ENCODE results near the gene ARPC4. TPM values are rescaled to one million over a fixed set of nuclear protein-coding genes. Genes with fewer than 3 reads are reported as not detected.

ARPC4 gene
- total and polyA plus RNA-seq, 4 experiments from 2014 or later = 164 to 287 (median 201) TPM

- CTCF ChIA-PET (ENCODE audit: partially characterized antibody) = interaction anchor here (0.9 to 1.4 kb wide), 4 partner anchors 48 to 163 kb away, joined by 3 to 6 read pairs (median 3); partner anchors contain the start of gene BRPF1
- no peak overlapping the region for H3K27ac ChIP-seq (ENCODE audit: low read depth, low read length)
- intact Hi-C loops (cut with micrococcal nuclease) = loop anchor here (5.0 kb wide), 1 partner anchor 955 kb away; no protein-coding TSS in a partner anchor
- peak in 2 of 5 donors; percentile 11 to 16 for DNase-seq
- Mint-ChIP-seq H3K36me3 (peaks cover 37 to 50% of the 10 kb centered on the region in 2 donors), H3K27ac (peak overlapping the region in 1 of 7 donors; percentile 59), H3K4me1 (peaks cover 44 to 65% (median 56%) of the 10 kb centered on the region in 4 donors), H3K27me3 (no peaks in the 10 kb centered on the region), H3K9me3 (no peaks in the 10 kb centered on the region), H3K4me3 (peak overlapping the region in 1 of 8 donors; percentile 24)
- POLR2A ChIA-PET (ENCODE audit: partially characterized antibody) = interaction anchor here (1.2 to 2.1 kb wide), 4 partner anchors 8 to 30 kb away, joined by 3 to 15 read pairs (median 4); partner anchors contain the start of genes ARPC4 and TADA3
- H3K4me1 ChIP-seq (ENCODE audit: insufficient read depth, low read length) = peaks cover 52% of the 10 kb centered on the region
- H3K4me3 ChIP-seq (ENCODE audit: low read length in 2 of 2) = no peak overlapping the region
- peaks cover 28% of the 10 kb centered on the region for H3K36me3 ChIP-seq (ENCODE audit: insufficient read depth, low read length)
- no peaks in the 10 kb centered on the region for H3K27me3 ChIP-seq (ENCODE audit: insufficient read depth, low read length)
- H3K9me3 ChIP-seq (ENCODE audit: control insufficient read depth in 1 of 2, low read length in 2 of 2) = no peaks in the 10 kb centered on the region
Observed at GRCh38 chr3:9782770-9783169, 10.1 kb upstream of the ARPC4 start.

- intact Hi-C loops (cut with micrococcal nuclease) = loop anchor here (5.0 kb wide), 1 partner anchor 953 kb away; no protein-coding TSS in a partner anchor
- Mint-ChIP-seq H3K4me3 (no peak overlapping the region), H3K27ac (peak overlapping the region in 1 of 7 donors; percentile 60), H3K27me3 (no peaks in the 10 kb centered on the region), H3K4me1 (peaks cover 39 to 56% (median 48%) of the 10 kb centered on the region in 4 donors), H3K36me3 (peaks cover 40 to 54% of the 10 kb centered on the region in 2 donors), H3K9me3 (no peaks in the 10 kb centered on the region)
- peaks cover 43% of the 10 kb centered on the region for H3K4me1 ChIP-seq (ENCODE audit: insufficient read depth, low read length)
- CTCF ChIA-PET (ENCODE audit: partially characterized antibody) = no interaction called here
- DNase-seq = no peak
- no peak overlapping the region for H3K4me3 ChIP-seq (ENCODE audit: low read length in 2 of 2)
- POLR2A ChIA-PET (ENCODE audit: partially characterized antibody) = no interaction called here
- H3K27ac ChIP-seq (ENCODE audit: low read depth, low read length) = no peak overlapping the region
- H3K36me3 ChIP-seq (ENCODE audit: insufficient read depth, low read length) = peaks cover 28% of the 10 kb centered on the region
- H3K27me3 ChIP-seq (ENCODE audit: insufficient read depth, low read length) = no peaks in the 10 kb centered on the region
- no peaks in the 10 kb centered on the region for H3K9me3 ChIP-seq (ENCODE audit: control insufficient read depth in 1 of 2, low read length in 2 of 2)
Observed at GRCh38 chr3:9783954-9784353, 8.9 kb upstream of the ARPC4 start.

DNA sequence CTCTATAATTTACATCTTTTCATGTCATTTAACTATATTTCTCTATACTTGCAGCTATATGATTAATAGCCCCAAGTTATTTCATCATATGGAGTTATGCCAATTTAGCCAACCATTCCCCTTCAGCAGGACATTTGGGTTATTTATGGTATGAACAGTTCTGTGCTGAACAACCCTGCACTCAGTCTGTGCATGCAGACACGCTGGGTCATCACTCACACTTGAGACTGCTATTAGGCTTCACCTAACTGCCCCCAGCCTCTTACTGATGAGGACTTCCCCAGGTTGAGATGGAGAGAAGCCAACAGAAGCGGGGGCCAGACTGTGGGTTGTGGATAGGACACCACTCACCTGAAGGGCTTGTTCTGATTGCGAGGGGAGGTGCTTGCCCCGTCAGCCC, 7.9 kb upstream of the ARPC4 start:
- CTCF ChIA-PET (ENCODE audit: partially characterized antibody) = interaction anchor here (1.2 kb wide), 1 partner anchor 161 kb away, joined by 4 read pairs; no protein-coding TSS in a partner anchor

DNA sequence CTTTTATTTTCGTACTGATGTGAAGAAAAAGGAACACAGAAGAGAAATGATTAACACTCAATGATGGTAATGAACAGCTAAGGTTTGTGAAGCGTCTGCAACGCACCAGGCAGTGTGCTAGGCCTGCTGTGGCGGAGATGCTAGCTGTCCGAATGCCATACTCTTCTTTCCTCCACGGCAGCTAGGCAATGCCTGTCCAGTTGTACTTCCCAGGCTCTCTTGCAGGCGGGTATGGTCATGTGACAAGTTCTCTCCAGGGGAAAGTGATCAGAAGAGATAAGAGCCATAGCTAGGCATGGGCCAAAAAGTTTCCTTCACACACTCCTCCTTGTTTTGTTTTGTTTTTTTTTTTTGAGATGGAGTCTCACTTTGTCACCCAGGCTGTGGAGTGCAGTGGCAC, 7.3 kb upstream of the ARPC4 start:
- CTCF ChIA-PET (ENCODE audit: partially characterized antibody) = interaction anchor here (1.2 kb wide), 1 partner anchor 161 kb away, joined by 4 read pairs; no protein-coding TSS in a partner anchor
- H3K4me3 Mint-ChIP-seq = no peak overlapping the region
- no peaks in the 10 kb centered on the region for H3K9me3 ChIP-seq (ENCODE audit: control insufficient read depth in 1 of 2, low read length in 2 of 2)
- no peaks in the 10 kb centered on the region for H3K27me3 ChIP-seq (ENCODE audit: insufficient read depth, low read length)
- H3K4me1 ChIP-seq (ENCODE audit: insufficient read depth, low read length) = peaks cover 31% of the 10 kb centered on the region
- H3K27ac ChIP-seq (ENCODE audit: low read depth, low read length) = no peak overlapping the region
- peaks cover 32 to 46% (median 40%) of the 10 kb centered on the region in 4 donors for H3K4me1 Mint-ChIP-seq
- intact Hi-C loops (cut with micrococcal nuclease) = no loop called here
- peak overlapping the region in 2 of 7 donors; percentile 30 to 61 for H3K27ac Mint-ChIP-seq
- peaks cover 54 to 70% of the 10 kb centered on the region in 2 donors for H3K36me3 Mint-ChIP-seq
- DNase-seq = no peak
- no peaks in the 10 kb centered on the region for H3K27me3 Mint-ChIP-seq
- H3K4me3 ChIP-seq (ENCODE audit: low read length in 2 of 2) = no peak overlapping the region
- H3K9me3 Mint-ChIP-seq = no peaks in the 10 kb centered on the region
- POLR2A ChIA-PET (ENCODE audit: partially characterized antibody) = no interaction called here
- H3K36me3 ChIP-seq (ENCODE audit: insufficient read depth, low read length) = peaks cover 36% of the 10 kb centered on the region

More for the DNA sequence above, 7.9 kb upstream of the ARPC4 start:
- Histone ChIP-seq H3K27ac (ENCODE audit: low read depth, low read length) (no peak overlapping the region), H3K9me3 (ENCODE audit: control insufficient read depth in 1 of 2, low read length in 2 of 2) (no peaks in the 10 kb centered on the region), H3K27me3 (ENCODE audit: insufficient read depth, low read length) (no peaks in the 10 kb centered on the region), H3K4me1 (ENCODE audit: insufficient read depth, low read length) (peaks cover 33% of the 10 kb centered on the region), H3K36me3 (ENCODE audit: insufficient read depth, low read length) (peaks cover 36% of the 10 kb centered on the region), H3K4me3 (ENCODE audit: low read length in 2 of 2) (no peak overlapping the region)
- Mint-ChIP-seq H3K27me3 (no peaks in the 10 kb centered on the region), H3K27ac (no peak overlapping the region), H3K36me3 (peaks cover 49 to 64% of the 10 kb centered on the region in 2 donors), H3K9me3 (no peaks in the 10 kb centered on the region), H3K4me3 (no peak overlapping the region), H3K4me1 (peaks cover 33 to 46% (median 40%) of the 10 kb centered on the region in 4 donors)
- POLR2A ChIA-PET (ENCODE audit: partially characterized antibody) = no interaction called here
- no peak for DNase-seq
- intact Hi-C loops (cut with micrococcal nuclease) = loop anchor here (5.0 kb wide), 1 partner anchor 952 kb away; no protein-coding TSS in a partner anchor

DNA sequence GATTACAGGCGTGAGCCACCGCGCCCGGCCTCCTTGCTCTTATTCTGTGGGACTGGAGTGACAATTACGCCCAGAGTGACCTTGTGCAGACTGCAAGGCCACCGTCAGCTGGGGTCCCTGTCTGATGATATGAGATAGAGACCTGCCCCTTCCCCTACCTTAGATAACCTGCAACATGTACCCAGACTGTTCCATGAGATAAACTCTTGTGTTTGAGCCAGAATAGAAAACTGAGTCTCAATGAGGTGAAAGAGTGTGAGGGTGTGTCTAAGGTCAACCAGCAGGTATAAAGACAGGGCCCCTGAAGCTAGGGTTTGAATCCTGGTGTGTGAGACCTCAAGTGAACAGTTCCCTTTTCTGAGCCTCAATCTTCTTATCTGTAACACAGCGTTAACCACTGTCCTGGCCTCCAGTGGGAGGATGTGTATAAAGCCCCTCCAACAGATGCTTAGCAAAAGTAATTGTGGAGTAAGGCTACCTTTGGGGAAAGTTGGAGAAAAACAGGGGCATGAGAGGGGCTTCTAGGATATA, 6.6 kb upstream of the ARPC4 start:
- no peak overlapping the region for H3K27ac ChIP-seq (ENCODE audit: low read depth, low read length)
- no peak overlapping the region for H3K4me3 Mint-ChIP-seq
- H3K27ac Mint-ChIP-seq = peak overlapping the region in 3 of 7 donors; percentile 18 to 41 (median 26)
- POLR2A ChIA-PET (ENCODE audit: partially characterized antibody) = no interaction called here
- no peaks in the 10 kb centered on the region for H3K27me3 Mint-ChIP-seq
- H3K4me1 ChIP-seq (ENCODE audit: insufficient read depth, low read length) = peaks cover 31% of the 10 kb centered on the region
- no peaks in the 10 kb centered on the region for H3K27me3 ChIP-seq (ENCODE audit: insufficient read depth, low read length)
- no peak overlapping the region for H3K4me3 ChIP-seq (ENCODE audit: low read length in 2 of 2)
- peaks cover 36% of the 10 kb centered on the region for H3K36me3 ChIP-seq (ENCODE audit: insufficient read depth, low read length)
- H3K9me3 Mint-ChIP-seq = no peaks in the 10 kb centered on the region
- H3K36me3 Mint-ChIP-seq = peaks cover 52 to 67% of the 10 kb centered on the region in 2 donors
- no peaks in the 10 kb centered on the region for H3K9me3 ChIP-seq (ENCODE audit: control insufficient read depth in 1 of 2, low read length in 2 of 2)
- CTCF ChIA-PET (ENCODE audit: partially characterized antibody) = interaction anchor here (0.6 to 1.2 kb wide), 2 partner anchors 37 to 160 kb away, joined by 3 to 4 read pairs; partner anchors contain the start of gene OGG1
- peaks cover 33 to 46% (median 40%) of the 10 kb centered on the region in 4 donors for H3K4me1 Mint-ChIP-seq
- intact Hi-C loops (cut with micrococcal nuclease) = no loop called here
- no peak for DNase-seq

DNA sequence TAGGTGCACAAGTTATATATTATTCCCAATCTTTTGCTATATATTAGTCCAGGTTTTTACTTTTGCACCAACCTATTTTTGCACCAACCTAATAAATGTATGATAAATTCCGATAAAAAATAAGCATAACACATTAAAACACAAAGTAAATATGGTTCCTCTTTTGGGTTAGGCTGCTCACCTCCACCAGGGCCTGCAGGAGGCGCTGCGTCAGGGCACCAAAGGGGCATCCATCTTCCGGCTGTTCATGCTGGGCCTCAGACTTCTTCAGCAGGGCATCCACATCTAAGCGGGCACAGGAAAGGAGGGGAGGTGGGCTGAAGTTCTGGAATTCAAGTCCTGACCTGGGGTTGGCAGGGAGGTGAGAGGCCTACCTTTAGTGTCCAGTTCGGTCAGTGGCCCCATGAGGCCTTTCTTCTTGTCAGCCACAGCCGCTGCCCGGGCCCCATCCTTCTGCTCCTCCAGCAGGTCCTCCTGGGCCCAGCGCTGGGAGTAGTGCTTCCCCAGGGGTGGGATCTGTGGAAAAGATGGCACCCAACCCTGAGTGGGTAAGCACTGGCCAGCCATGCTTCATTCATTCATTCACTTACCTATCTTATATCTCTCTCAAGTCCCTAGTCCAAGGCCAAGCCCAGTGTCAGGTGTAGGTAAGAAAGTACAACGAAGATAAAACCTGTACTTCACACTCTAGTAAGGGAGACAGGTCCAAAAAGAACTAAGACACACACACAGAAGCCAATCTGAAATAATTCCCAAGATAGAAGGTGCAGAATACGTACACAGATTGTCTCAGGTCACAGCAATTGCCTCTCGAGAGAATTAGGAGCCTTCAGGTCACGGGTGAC, 5.8 kb upstream of the ARPC4 start:
- peaks cover 36 to 49% (median 42%) of the 10 kb centered on the region in 4 donors for H3K4me1 Mint-ChIP-seq
- DNase-seq = no peak
- Histone ChIP-seq H3K27me3 (ENCODE audit: insufficient read depth, low read length) (no peaks in the 10 kb centered on the region), H3K4me3 (ENCODE audit: low read length in 2 of 2) (no peak overlapping the region), H3K36me3 (ENCODE audit: insufficient read depth, low read length) (peaks cover 35% of the 10 kb centered on the region), H3K4me1 (ENCODE audit: insufficient read depth, low read length) (peaks cover 32% of the 10 kb centered on the region), H3K9me3 (ENCODE audit: control insufficient read depth in 1 of 2, low read length in 2 of 2) (no peaks in the 10 kb centered on the region), H3K27ac (ENCODE audit: low read depth, low read length) (no peak overlapping the region)
- ChIA-PET POLR2A (ENCODE audit: partially characterized antibody) (interaction anchor here (0.7 kb wide), 1 partner anchor 9 kb away, joined by 3 read pairs; no protein-coding TSS in a partner anchor), CTCF (ENCODE audit: partially characterized antibody) (interaction anchor here (0.6 kb wide), 1 partner anchor 38 kb away, joined by 3 read pairs; the partner anchor contains the start of gene OGG1)
- peak overlapping the region in 2 of 8 donors; percentile 27 to 39 for H3K4me3 Mint-ChIP-seq
- peaks cover 50 to 65% of the 10 kb centered on the region in 2 donors for H3K36me3 Mint-ChIP-seq
- H3K27me3 Mint-ChIP-seq = no peaks in the 10 kb centered on the region
- intact Hi-C loops (cut with micrococcal nuclease) = no loop called here
- peak overlapping the region in 4 of 7 donors; percentile 23 to 66 (median 50) for H3K27ac Mint-ChIP-seq
- H3K9me3 Mint-ChIP-seq = no peaks in the 10 kb centered on the region

Measured in CD4-positive, alpha-beta memory T cell (primary cell).